ENCODE measurements around the gene KIRREL1.

DNA sequence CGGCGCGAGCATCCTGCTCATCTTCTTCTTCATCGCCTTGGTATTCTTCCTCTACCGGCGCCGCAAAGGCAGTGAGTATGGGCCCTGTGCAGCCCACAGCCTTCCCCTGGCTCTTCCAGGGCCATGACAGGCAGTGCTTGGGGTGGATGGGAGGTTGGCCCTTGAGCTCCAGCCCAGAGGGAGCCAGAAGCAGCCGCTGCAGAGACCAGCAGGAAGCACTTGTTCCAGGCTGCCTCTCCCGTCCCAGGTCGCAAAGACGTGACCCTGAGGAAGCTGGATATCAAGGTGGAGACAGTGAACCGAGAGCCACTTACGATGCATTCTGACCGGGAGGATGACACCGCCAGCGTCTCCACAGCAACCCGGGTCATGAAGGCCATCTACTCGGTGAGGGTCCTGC lies 99.9 kb downstream of the KIRREL1 start:
- TF ChIP-seq, protein P1, sequence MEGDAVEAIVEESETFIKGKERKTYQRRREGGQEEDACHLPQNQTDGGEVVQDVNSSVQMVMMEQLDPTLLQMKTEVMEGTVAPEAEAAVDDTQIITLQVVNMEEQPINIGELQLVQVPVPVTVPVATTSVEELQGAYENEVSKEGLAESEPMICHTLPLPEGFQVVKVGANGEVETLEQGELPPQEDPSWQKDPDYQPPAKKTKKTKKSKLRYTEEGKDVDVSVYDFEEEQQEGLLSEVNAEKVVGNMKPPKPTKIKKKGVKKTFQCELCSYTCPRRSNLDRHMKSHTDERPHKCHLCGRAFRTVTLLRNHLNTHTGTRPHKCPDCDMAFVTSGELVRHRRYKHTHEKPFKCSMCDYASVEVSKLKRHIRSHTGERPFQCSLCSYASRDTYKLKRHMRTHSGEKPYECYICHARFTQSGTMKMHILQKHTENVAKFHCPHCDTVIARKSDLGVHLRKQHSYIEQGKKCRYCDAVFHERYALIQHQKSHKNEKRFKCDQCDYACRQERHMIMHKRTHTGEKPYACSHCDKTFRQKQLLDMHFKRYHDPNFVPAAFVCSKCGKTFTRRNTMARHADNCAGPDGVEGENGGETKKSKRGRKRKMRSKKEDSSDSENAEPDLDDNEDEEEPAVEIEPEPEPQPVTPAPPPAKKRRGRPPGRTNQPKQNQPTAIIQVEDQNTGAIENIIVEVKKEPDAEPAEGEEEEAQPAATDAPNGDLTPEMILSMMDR (IDR thresholded peaks at IDR 0.05): no peak
- TF ChIP-seq EZH2 (IDR thresholded peaks at IDR 0.05): no peak

Data from neural progenitor cell (in vitro differentiated cells).